ENCODE results near the gene TASOR.

- no peak for TF ChIP-seq CTCF (conservative IDR thresholded peaks at IDR 0.05)
- no peak for TF ChIP-seq EZH2 (IDR thresholded peaks at IDR 0.05; ENCODE audit: low read depth)
Observed at GRCh38 chr3:56681984-56682461, 1.0 kb downstream of the TASOR start.
